H1 (cell line): Measurements from ENCODE around the gene EXOSC5. TPM values are rescaled to one million over a fixed set of nuclear protein-coding genes. Genes with fewer than 3 reads are reported as not detected.

ENCODE experiments used
- ATF2 ChIP-seq: IDR thresholded peaks from 2 replicates; pipeline ENCODE4 v1.6.1; 2012; ENCODE audit warnings: low read length, inconsistent platforms
- CBX8 ChIP-seq: fragments of 300-800, 300-1000 bp; sonication (generic); IDR thresholded peaks from 2 replicates; pipeline ENCODE4 v1.7.1; 2016; ENCODE audit warnings: low read depth, low read length, borderline replicate concordance
- EZH2 ChIP-seq: fragments of 200-600 bp; sonication (generic); IDR thresholded peaks from 2 replicates; pipeline ENCODE4 v1.7.1; 2012; ENCODE audit warnings: low read depth, mild to moderate bottlenecking, moderate library complexity, low read length, inconsistent platforms; ENCODE audit not compliant: severe bottlenecking
- KDM4A ChIP-seq: IDR thresholded peaks from one replicate; pipeline ENCODE4 v1.7.1; 2012; ENCODE audit warnings: low read depth, mild to moderate bottlenecking, moderate library complexity, low read length, inconsistent platforms; ENCODE audit not compliant: severe bottlenecking
- POLR2A ChIP-seq, 2 experiments: IDR thresholded peaks; 1 replicate in 1 of 2; 2 replicates in 1 of 2; pipeline ENCODE4 v1.6.1; 2011; ENCODE audit warnings: low read depth in 2 of 2, low read length in 2 of 2, mild to moderate bottlenecking in 2 of 2; ENCODE audit errors: control extremely low read depth in 1 of 2
- RFX5 ChIP-seq: IDR thresholded peaks from 2 replicates; pipeline ENCODE4 v1.6.1; 2011; ENCODE audit warnings: low read depth, low read length, improper control_type of control experiment, borderline replicate concordance
- TEAD4 ChIP-seq: IDR thresholded peaks from 2 replicates; pipeline ENCODE4 v1.6.1; 2012; ENCODE audit warnings: low read depth, low read length, inconsistent platforms, mixed read lengths
- polyA plus RNA-seq, 7 experiments: library from polyadenylated mRNA; depleted of rRNA in 3 of 7; stranded (reverse) in 5 of 7; unstranded in 2 of 7; fragments of >200 nt in 5 of 7; fragments of 200-250 nt in 2 of 7; gene quantifications; 1 replicate in 5 of 7; 2 replicates in 1 of 7; 4 replicates in 1 of 7; pipeline versions ENCODE4 v1.2.1 to v1.2.3, GENCODE V29; 2011 to 2013; ENCODE audit warnings: missing spikeins in 2 of 7, mixed read lengths in 2 of 7
- total RNA-seq: library from RNA; stranded (reverse); fragmentation: NEBNext Ultra II Directional; extraction: Animal tissue kit (Norgen Biotek cat#: 25700); gene quantifications from 2 replicates; pipeline ENCODE4 v1.2.1, GENCODE V29; 2021

Gene EXOSC5
- total and polyA plus RNA-seq, 2 of the 8 experiments (the other 6 are each of a cell fraction or from before 2014, with no cell fraction given), result 56.2 to 92.8 TPM

GRCh38 chr19:41420101-41420880 is 23.1 kb upstream of the EXOSC5 start (continued):
- no peak for TF ChIP-seq CBX8
- no peak for TF ChIP-seq POLR2A (IDR thresholded peaks at IDR 0.05; ENCODE audit: control extremely low read depth in 1 of 2, low read depth in 2 of 2, low read length in 2 of 2)
- TF ChIP-seq TEAD4, result no peak
- TF ChIP-seq EZH2, result no peak
- TF ChIP-seq ATF2, result no peak
- TF ChIP-seq RFX5, result no peak
- TF ChIP-seq KDM4A, result no peak
